Fibroblast of skin of left biceps (primary cell): ENCODE measurements around the gene ECHDC3.

Experiments used
- DNase-seq, 2 experiments: peaks; one replicate each; pipeline ENCODE4 v3.0.0-alpha.2; 2013; ENCODE audit warnings: low read depth in 2 of 2

Gene ECHDC3

DNA sequence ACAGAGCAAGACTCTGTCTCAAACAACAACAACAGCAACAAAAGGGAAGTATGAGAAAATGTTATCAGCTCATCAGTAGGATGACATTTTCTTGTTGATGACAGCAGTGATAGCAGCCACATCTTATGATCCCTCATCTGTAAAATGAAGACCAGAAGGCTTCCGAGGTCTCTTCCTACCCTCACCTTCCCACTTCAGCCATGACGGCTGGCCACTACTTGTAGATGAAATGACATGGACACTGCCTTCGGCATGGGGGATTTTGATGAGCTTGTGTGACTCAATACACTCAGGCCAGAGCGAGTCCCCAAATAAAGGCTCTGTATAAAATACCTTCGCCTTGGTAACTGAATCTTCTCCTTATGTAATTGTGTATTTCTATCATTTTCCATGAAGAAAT, 6.7 kb downstream of the ECHDC3 start:
- no peak for DNase-seq

GRCh38 chr10:11750420-11750819, 8.2 kb downstream of the ECHDC3 start:
- DNase-seq: no peak

DNA sequence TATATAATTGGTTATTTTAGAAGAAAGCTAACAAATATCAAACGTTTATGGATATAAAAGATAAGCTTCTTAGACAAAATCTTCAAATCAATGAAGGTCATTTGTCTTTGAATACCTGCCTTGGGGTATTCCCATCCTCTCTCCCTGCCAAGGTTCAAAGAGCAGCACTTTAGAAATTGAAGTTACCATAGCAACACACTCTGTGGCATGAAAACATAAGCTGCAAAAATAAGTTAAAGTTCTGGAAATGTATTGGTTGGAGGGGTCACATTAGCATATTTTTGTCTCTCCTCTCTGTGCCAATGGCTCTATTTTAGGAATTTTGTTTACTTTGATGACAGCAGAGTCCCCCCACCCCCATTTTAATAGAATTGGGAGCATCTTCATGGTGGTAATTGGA, 12.0 kb downstream of the ECHDC3 start:
- no peak for DNase-seq

- no peak for DNase-seq
These were observed 12.4 kb downstream of the ECHDC3 start for GRCh38 chr10:11754620-11755019.

DNA sequence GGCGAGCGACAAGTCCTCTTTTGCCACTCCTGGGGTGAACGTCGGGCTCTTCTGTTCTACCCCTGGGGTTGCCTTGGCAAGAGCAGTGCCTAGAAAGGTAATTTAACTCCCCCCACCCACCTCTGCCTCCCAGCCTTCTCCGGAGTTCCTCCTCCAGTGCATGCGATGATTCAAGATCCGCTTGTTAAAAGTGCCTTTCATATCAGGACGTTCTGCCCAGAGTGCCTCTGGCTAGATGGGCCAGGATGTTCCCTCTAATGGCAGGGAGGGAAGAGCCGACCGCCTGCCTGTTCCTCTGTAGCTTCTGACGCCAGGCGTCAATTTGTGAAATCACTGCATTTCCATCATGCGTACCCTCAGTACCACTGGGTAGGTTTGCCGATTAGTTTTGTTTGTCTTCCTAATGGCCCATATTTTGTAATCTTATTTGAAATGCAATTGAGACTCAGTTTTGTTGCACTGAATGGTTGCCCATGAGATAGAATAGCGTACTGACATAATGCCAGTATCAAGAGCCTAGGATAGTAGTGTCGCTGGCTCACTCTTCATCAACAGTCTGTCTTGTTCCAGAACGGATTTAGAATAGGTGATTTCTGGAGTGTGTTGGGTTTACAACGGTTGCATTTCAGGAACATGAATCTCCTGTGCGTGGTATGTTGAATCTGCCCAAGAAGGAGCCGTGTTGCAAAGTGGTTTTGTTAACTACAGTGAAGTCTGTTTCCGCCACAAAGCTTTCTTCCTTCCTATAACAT, 13.5 kb downstream of the ECHDC3 start:
- no peak for DNase-seq

GRCh38 chr10:11756766-11757315, 14.7 kb downstream of the ECHDC3 start:
- DNase-seq: no peak

DNA sequence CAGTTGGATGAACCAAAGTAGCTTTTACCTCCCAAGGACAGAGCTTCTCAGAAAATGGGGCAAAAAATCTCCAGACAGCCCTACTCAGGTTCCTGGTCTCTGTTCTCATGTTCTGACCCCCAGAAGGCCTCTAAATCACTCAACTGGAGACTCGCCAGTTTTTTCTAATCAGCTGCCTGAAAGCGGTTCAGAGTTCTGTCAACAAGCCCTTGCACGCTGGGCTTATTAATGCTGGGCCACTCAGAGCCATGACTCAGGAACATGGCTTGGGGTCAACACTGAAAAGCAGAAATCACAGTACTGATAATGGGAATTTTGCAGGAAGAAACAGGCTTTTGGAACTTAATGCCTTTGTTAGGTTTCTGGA, 15.3 kb downstream of the ECHDC3 start:
- DNase-seq: peak; percentile 83 to 84

DNA sequence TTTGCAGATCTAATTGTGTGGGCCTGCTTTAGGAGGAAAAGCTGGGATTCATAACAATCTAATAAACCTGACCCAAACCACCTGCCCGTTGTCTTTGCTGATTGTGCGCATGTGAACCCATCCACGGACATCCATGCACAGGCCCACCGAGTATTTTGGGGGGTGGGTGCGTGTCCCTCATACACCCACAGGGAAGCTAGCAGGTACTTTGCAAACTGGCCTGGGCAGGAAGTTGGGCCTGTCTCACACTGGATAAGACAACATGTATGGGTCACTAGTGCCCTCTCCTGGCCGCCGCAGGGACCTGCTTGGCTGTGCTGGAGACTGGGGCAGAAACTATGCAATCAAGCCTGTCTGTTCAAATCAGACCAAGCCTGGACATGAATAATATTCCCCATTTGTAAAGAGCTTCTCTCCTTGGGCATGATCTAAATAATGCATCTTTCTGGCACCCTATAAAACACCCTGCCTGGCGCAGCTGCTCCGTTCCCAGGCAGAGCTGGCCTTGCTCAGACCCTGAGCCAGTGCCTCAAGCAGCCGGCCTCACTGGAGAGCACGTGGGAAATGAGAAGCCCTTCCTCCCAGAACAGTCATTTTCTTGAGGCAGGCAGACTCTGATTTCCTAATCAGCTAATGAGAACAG, 15.8 kb downstream of the ECHDC3 start:
- DNase-seq: peak; percentile 25 to 28

DNA sequence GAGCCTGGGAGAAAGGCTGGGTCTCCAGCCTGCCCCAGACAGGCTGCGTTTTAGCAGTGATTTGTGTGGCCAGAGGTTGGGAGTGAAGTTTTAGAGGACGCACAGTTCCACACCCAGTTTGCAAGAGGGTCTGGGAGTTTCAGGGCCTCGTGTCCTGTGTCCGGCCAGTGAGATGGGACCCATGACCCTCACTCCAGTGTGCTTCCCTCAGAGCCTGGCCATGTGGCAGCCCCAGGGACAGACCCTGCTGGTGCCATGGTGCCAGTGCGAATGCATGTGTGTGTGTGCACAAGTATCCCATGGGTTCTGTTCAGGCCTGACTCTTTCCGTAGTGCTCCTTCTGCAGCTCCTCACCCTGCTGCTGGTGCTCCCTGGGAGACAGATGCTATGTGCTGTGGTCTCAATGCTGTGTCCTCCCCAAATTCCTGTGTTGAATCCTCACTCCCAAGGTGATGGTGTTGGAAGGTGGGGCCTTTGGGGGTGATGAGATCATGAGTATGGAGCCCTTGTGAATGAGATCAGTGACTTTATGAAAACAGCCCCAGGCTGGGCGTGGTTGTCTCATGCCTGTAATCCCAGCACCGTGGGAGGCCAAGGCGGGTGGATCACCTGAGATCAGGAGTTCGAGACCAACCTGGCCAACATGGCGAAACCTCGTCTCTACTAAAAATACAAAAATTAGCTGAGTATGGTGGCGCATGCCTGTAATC, 16.5 kb downstream of the ECHDC3 start:
- no peak for DNase-seq

DNA sequence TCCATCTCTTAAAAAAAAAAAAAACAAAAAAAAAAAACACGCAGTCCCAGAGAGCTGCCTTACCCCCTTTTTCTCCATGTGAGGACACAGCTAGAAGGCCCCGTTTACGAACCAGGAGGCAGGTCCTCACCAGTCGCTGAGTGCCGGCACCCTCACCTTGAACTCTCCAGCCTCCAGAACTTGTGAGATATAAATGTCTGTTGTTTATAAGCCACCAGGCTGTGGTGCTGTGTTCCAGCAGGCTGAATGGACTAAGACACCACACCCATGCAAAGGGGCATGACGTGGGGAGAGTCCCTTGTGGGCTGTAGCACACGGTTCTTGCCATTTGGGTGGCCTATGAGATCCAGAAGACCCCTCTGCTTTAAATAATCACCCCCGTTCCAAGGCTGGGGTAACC, 17.2 kb downstream of the ECHDC3 start:
- DNase-seq: no peak

DNA sequence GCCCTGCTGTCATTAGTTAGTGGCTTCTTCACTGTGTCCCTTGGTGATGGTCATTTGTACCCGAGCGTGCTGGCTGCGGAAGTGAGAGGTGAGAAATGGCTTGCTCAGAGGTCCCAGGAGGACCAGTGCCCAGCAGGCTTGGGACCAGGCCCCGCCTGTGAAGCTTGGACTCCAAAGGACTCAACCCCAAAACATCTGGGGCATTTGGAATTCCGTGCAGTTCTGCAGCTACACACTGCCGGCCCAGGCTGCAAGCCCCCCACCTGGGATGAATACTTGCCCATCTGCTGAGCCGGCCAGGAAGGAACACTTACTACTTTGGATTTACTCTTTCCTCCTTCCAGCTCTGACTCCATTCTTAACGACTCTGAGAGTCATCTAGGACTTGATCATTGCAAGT, 18.0 kb downstream of the ECHDC3 start:
- DNase-seq: no peak

DNA sequence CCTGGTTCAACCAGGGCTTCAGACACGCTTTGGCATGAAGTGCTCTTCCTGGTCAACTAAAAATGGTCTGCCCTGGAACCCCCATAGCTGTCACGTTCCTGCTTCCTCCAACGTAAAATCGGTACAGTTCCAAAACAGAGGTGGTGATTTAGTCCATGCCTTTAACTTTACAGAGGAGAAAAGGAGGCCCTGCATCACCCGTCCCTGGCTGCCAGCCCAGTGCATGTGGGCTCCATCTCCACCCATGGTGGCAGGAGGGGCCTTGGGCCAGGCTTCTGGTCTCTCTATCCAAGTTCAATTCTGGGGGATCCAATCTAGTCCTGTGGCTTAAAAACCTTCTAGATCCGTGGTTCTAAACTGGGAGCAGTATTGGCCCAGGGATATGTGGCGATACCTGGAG, 18.7 kb downstream of the ECHDC3 start:
- no peak for DNase-seq

DNA sequence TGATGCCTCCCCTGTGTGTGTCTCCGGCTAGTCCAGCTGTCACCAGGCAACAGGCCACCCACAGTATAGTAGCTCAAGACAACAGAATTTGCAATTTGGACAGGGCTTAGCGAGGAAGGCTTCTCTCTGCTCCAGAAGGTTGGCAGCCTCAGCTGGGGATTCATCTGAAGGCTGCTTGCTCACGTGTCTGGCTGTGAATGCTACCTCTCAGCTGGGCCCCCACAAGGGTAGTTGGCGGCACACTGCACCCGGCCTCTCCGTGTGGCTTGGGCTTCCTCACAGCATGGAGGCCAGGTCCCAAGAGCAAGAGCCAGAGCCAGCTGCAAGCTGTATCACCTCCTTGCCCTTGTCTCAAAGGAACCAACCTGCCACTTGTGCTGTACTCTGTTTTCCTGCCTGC, 19.2 kb downstream of the ECHDC3 start:
- DNase-seq: no peak

DNA sequence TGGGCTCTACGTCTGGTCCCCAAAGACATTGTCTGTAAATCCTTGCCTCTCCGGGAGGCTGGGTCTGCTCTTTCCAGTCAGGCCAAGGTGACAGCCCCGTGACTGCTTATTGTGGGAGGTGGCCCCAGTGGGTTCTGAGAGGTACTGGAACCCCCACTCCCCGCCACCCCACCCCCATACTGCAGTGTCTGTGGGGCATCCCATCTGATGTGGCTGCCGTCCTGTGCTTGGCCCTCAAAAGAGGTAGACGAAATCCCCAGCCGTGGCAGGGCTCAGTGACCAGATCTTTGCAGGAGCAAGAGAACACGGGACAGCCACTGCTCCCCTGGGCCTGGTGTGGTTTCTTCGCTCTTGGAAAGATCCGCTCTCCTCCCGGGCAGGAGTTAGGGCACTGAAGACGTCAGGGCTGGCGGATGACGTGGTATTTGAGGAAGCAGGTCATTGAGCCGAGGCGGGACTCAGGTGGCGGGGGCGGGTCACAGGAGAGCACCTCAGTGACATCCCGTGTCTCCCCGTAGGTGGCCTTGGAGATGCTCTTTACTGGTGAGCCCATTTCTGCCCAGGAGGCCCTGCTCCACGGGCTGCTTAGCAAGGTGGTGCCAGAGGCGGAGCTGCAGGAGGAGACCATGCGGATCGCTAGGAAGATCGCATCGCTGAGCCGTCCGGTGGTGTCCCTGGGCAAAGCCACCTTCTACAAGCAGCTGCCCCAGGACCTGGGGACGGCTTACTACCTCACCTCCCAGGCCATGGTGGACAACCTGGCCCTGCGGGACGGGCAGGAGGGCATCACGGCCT, 20.7 kb downstream of the ECHDC3 start:
- no peak for DNase-seq

GRCh38 chr10:11763501-11763861, 21.3 kb downstream of the ECHDC3 start:
- no peak for DNase-seq

GRCh38 chr10:11765141-11765540, 23.0 kb downstream of the ECHDC3 start:
- DNase-seq: no peak

GRCh38 chr10:11772575-11773288, 30.6 kb downstream of the ECHDC3 start:
- DNase-seq: no peak

- DNase-seq: no peak
These were observed 31.7 kb downstream of the ECHDC3 start for GRCh38 chr10:11773761-11774441.

GRCh38 chr10:11775412-11775811, 33.2 kb downstream of the ECHDC3 start:
- DNase-seq: no peak

DNA sequence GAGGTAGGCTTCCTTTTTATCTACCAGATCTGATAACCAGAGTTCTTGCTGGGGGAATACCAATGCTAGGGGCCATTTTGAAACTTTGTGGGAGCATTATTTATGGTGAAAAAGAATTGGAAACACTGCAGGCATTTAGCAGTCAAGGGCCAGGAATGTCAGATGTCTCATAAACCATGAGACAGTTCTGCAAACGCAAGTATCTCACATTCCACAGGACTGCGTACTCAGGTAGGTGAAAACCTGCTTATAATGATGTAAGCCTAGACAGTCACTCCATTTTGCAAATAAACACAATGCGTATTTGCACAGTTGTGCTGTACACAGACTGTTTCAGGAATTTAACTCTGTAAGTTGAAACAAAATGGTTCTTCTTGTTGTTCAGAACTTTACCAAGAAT, 33.9 kb downstream of the ECHDC3 start:
- DNase-seq: no peak

DNA sequence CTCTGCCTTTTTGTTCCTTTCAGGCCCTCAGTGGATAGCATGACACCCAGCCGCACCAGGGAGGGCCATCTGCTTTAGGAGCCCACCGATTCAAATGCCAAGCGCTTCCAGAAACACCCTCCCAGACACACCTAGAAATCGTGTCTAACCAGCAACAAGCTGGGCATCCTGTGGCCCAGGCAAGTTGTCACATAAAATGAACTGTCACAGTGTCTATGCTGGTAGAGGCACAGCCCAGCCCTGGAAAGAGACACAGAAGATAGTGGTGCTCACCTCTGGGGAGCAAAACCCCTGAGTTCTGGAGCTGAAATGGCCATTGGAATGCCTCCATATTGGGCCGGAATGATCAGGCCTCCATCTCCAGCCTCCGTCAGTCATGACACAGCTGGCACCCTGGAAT, 38.9 kb downstream of the ECHDC3 start:
- no peak for DNase-seq
